GM21381 (cell line): ENCODE measurements around the gene PCK2.

Experiments used
- ATAC-seq: cut with Tn5 transposase; IDR thresholded peaks from one replicate; pipeline ENCODE4 v1.9.1; 2021; ENCODE audit warnings: mild to moderate bottlenecking, moderate library complexity; ENCODE audit not compliant: unreplicated experiment

PCK2 gene

DNA sequence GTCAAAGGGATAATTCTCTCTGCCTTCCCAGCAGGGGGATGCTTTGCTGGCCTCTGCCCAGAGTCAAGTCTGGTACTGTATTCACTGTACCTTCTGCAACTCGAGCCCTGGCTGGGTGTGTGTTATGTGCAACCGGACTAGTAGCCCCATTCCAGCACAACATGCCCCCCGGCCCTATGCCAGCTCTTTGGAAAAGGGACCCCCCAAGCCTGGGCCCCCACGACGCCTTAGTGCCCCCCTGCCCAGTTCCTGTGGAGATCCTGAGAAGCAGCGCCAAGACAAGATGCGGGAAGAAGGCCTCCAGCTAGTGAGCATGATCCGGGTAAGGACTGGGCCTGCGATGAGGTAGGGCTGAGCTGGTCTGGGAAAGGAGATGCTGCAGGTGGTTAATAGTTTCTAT, 56.5 kb downstream of the PCK2 start:
- no peak for ATAC-seq

DNA sequence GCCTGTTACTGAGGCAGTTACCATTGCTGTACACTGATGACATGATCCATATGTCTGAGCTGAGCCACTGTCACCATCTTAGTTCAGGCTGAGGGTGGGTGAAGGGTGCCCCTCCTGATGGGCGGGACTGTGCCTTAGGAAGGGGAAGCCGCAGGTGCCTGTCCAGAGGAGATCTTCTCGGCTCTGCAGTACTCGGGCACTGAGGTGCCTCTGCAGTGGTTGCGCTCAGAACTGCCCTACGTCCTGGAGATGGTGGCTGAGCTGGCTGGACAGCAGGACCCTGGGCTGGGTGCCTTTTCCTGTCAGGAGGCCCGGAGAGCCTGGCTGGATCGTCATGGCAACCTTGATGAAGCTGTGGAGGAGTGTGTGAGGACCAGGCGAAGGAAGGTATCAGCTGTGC, 56.9 kb downstream of the PCK2 start:
- ATAC-seq = no peak

GRCh38 chr14:24151404-24152080, 57.4 kb downstream of the PCK2 start:
- no peak for ATAC-seq
